Testis (tissue), 3 donors: ENCODE results near the gene ZSWIM9. TPM values are rescaled to one million over a fixed set of nuclear protein-coding genes. Genes with fewer than 3 reads are reported as not detected.
"Not testable (repeated sequence)": the region's sequence is repeated elsewhere in the genome, so short reads cannot be mapped to it uniquely, and the experiment has no call there.

Experiments
- DNase-seq: peaks from one replicate; pipeline ENCODE4 v3.0.0-alpha.2; 2019
- H3K27ac ChIP-seq, 2 donors: fragments of 200-600 bp; sonication (generic); one replicate each; pipeline ENCODE4 v1.5.1; 2019
- H3K27me3 ChIP-seq: fragments of 200-600 bp; sonication (generic); one replicate; pipeline ENCODE4 v1.5.1; 2019
- H3K36me3 ChIP-seq: fragments of 200-600 bp; sonication (generic); one replicate; pipeline ENCODE4 v1.5.1; 2017; ENCODE audit warnings: low read depth; ENCODE audit errors: missing control alignments
- H3K4me1 ChIP-seq: fragments of 200-600 bp; sonication (generic); one replicate; pipeline ENCODE4 v1.5.1; 2019
- H3K4me3 ChIP-seq, 2 donors: fragments of 200-600 bp; sonication (generic); one replicate each; pipeline ENCODE4 v1.5.1; 2017 to 2019
- H3K9me3 ChIP-seq: fragments of 200-600 bp; sonication (generic); one replicate; pipeline ENCODE4 v1.5.1; 2017
- POLR2A ChIP-seq: fragments of 450-650 bp; IDR thresholded peaks from one replicate; pipeline ENCODE4 v1.6.1; 2017; ENCODE audit warnings: antibody characterized with exemption, mild to moderate bottlenecking, moderate library complexity
- WGBS, 2 donors: methylation state at CpG; one replicate each; pipeline ENCODE4 v1.1.5; 2018; 5-methylcytosine and 5-hydroxymethylcytosine counted together
- intact Hi-C: fragments of 100-400 bp; cut with DNase I; formaldehyde crosslinking; loops from one replicate; pipeline ENCODE4 v1.15.1; 2023; ENCODE audit warnings: low total_unique reads
- polyA plus RNA-seq: library from polyadenylated mRNA; stranded (reverse); fragments of 350-450 nt; fragmentation: Illumina TruSeq; extraction: RNeasy Lipid Tissue Mini Kit (QIAGEN cat#74804); gene quantifications from one replicate; pipeline ENCODE4 v1.2.3, GENCODE V29; 2014; ENCODE audit warnings: low read depth, low replicate concordance; ENCODE audit not compliant: insufficient read depth
- total RNA-seq, 2 donors: library from RNA; depleted of rRNA; stranded (reverse); fragments of >200 nt; gene quantifications; one replicate each; pipeline ENCODE4 v1.2.3, GENCODE V29; 2016
- TF ChIP-seq, protein P1 (sequence below), 3 experiments: fragments of 450-650 bp in 2 of 3; fragments of 200-600 bp in 1 of 3; sonication (generic) in 1 of 3; IDR thresholded peaks; one replicate each; pipeline ENCODE4 v1.5.1; 2016 to 2019; ENCODE audit warnings: antibody characterized with exemption in 3 of 3, mild to moderate bottlenecking in 2 of 3, moderate library complexity in 1 of 3

ZSWIM9 gene
- total and polyA plus RNA-seq, 3 donors from 2014 or later = 5.1 to 7.2 (median 5.8) TPM

DNA sequence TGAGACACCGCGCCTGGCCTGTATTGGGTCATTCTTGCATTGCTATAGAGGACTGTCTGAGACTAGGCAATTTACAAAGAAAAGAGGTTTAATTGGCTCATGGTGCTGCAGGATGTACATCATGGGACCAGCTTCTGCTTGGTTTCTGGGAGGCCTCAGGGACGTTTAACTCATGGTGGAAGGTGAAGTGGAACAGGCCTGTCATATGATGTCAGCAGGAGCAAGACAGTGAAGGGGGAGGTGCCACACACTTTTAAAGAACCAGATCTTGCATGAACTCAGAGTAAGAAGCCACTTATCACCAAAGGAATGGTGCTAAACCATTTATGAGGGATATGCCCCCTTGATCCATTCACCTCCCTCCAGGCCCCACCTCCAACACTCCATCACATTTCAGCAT lies 66.6 kb downstream of the ZSWIM9 start:
- H3K4me1 ChIP-seq = no peaks in the 10 kb centered on the region
- DNase-seq = no peak
- H3K27me3 ChIP-seq = no peaks in the 10 kb centered on the region
- 80 to 89% methylated on average over 3 of the region's 3 CpGs for WGBS, 2 donors
- no peak for TF ChIP-seq POLR2A
- TF ChIP-seq, protein P1, sequence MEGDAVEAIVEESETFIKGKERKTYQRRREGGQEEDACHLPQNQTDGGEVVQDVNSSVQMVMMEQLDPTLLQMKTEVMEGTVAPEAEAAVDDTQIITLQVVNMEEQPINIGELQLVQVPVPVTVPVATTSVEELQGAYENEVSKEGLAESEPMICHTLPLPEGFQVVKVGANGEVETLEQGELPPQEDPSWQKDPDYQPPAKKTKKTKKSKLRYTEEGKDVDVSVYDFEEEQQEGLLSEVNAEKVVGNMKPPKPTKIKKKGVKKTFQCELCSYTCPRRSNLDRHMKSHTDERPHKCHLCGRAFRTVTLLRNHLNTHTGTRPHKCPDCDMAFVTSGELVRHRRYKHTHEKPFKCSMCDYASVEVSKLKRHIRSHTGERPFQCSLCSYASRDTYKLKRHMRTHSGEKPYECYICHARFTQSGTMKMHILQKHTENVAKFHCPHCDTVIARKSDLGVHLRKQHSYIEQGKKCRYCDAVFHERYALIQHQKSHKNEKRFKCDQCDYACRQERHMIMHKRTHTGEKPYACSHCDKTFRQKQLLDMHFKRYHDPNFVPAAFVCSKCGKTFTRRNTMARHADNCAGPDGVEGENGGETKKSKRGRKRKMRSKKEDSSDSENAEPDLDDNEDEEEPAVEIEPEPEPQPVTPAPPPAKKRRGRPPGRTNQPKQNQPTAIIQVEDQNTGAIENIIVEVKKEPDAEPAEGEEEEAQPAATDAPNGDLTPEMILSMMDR (IDR thresholded peaks at IDR 0.05) = no peak
- H3K9me3 ChIP-seq = no peaks in the 10 kb centered on the region
- H3K36me3 ChIP-seq = no peaks in the 10 kb centered on the region
- no peak overlapping the region for H3K27ac ChIP-seq
- no peak overlapping the region for H3K4me3 ChIP-seq
- intact Hi-C loops = no loop called here

DNA sequence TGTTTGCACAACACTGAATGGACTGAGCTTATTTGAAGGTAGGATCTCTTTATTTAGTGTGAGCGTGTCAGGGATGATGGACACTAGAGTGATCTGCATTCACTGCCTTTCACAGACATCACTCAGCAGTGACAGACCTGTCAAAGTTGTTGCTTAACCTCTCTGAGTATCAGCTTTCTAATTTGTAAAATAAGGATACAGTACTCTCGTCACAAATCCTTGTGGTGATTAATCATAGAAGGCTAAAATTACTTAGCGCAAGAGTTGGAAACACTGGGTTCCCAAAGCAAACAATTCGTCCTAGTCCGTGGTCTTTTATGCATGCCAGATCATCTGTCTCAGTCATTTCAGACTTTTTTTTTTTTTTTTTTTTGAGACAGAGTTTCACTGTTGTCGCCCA lies 68.6 kb downstream of the ZSWIM9 start:
- no peak for TF ChIP-seq POLR2A
- TF ChIP-seq, protein P1 (IDR thresholded peaks at IDR 0.05) = no peak
- intact Hi-C loops = no loop called here
- no peaks in the 10 kb centered on the region for H3K4me1 ChIP-seq
- DNase-seq = no peak
- WGBS, 2 donors = 89 to 97% methylated on average over 6 of the region's 6 CpGs
- no peak overlapping the region for H3K4me3 ChIP-seq
- no peak overlapping the region for H3K27ac ChIP-seq
- no peaks in the 10 kb centered on the region for H3K27me3 ChIP-seq
- no peaks in the 10 kb centered on the region for H3K36me3 ChIP-seq
- H3K9me3 ChIP-seq = no peaks in the 10 kb centered on the region

- Histone ChIP-seq H3K27ac (no peak overlapping the region), H3K4me3 (no peak overlapping the region), H3K4me1 (no peaks in the 10 kb centered on the region), H3K27me3 (no peaks in the 10 kb centered on the region), H3K36me3 (no peaks in the 10 kb centered on the region), H3K9me3 (no peaks in the 10 kb centered on the region)
- intact Hi-C loops = no loop called here
- no peak for DNase-seq
- TF ChIP-seq, protein P1 (IDR thresholded peaks at IDR 0.05) = no peak
- no peak for TF ChIP-seq POLR2A
- WGBS, 2 donors = 92 to 97% methylated on average over 9 of the region's 9 CpGs
These were observed 69.2 kb downstream of the ZSWIM9 start for GRCh38 chr19:48239582-48240141.

- H3K27me3 ChIP-seq, H3K9me3 ChIP-seq, H3K4me1 ChIP-seq, H3K4me3 ChIP-seq, H3K27ac ChIP-seq, DNase-seq, intact Hi-C loops, H3K36me3 ChIP-seq: not testable (repeated sequence)
- 96% methylated on average over 6 of the region's 6 CpGs for WGBS, 2 donors
These were observed 71.3 kb downstream of the ZSWIM9 start for GRCh38 chr19:48241771-48242170.

DNA sequence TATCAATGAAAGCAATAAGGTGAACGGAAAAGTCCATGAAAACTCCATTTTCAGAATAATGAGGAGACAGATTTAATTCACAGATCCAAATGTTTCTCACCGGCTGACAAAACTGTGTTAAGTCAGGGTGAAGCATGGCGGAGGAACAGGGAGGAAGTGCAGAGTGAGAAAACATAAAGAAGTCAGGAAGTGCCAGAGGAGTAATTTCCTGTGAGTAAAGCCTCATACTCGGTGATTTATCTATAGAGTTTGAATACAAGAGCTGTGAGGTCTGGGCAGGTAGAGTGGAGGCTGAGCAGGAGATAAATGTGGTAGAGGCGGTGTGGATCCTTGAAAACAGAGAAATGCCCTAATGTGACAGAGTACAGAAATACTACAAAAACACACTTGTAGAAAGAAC lies 73.8 kb downstream of the ZSWIM9 start:
- no peaks in the 10 kb centered on the region for H3K4me1 ChIP-seq
- TF ChIP-seq, protein P1 (IDR thresholded peaks at IDR 0.05) = no peak
- TF ChIP-seq POLR2A = no peak
- H3K27me3 ChIP-seq = no peaks in the 10 kb centered on the region
- H3K36me3 ChIP-seq = no peaks in the 10 kb centered on the region
- no peak overlapping the region for H3K27ac ChIP-seq
- H3K4me3 ChIP-seq = no peak overlapping the region
- no peaks in the 10 kb centered on the region for H3K9me3 ChIP-seq
- 75 to 78% methylated on average over 5 of the region's 5 CpGs for WGBS, 2 donors
- DNase-seq = no peak
- intact Hi-C loops = no loop called here
